OCI-LY1 (cell line): Measurements from ENCODE around the gene TGFBRAP1.

Source experiments
- H2AFZ ChIP-seq: fragments of 200-600 bp; sonication (generic), shearing (Covaris generic); 2 replicates; pipeline ENCODE4 v1.6.0; 2014; ENCODE audit warnings: antibody characterized with exemption, mild to moderate bottlenecking, low read length
- H3F3A ChIP-seq: fragments of 200-600 bp; sonication (generic), shearing (Covaris generic); 2 replicates; pipeline ENCODE4 v1.6.0; 2014; ENCODE audit warnings: mild to moderate bottlenecking, antibody characterized with exemption, low read length, moderate library complexity; ENCODE audit not compliant: insufficient read depth
- H3K27ac ChIP-seq: fragments of 200-600 bp; sonication (generic); 2 replicates; pipeline ENCODE4 v1.5.1; 2014; ENCODE audit warnings: low read length, mixed run types, mild to moderate bottlenecking, low read depth; ENCODE audit not compliant: poor library complexity, severe bottlenecking
- H3K27me3 ChIP-seq: fragments of 200-600 bp; sonication (generic); 2 replicates; pipeline ENCODE4 v1.6.0; 2014; ENCODE audit warnings: antibody characterized with exemption, mild to moderate bottlenecking, low read length, moderate library complexity; ENCODE audit not compliant: insufficient read depth
- H3K36me3 ChIP-seq: fragments of 200-600 bp; sonication (generic); 2 replicates; pipeline ENCODE4 v1.6.1; 2014; ENCODE audit warnings: mild to moderate bottlenecking, antibody characterized with exemption, low read length, moderate library complexity, mixed read lengths; ENCODE audit not compliant: insufficient read depth
- H3K4me1 ChIP-seq: fragments of 200-600 bp; sonication (generic); 2 replicates; pipeline ENCODE4 v1.5.1; 2014; ENCODE audit warnings: mild to moderate bottlenecking, low read length, moderate library complexity; ENCODE audit not compliant: insufficient read depth, severe bottlenecking
- H3K4me2 ChIP-seq: fragments of 200-600 bp; sonication (generic), shearing (Covaris generic); 2 replicates; pipeline ENCODE4 v1.6.1; 2014; ENCODE audit warnings: low read length
- H3K4me3 ChIP-seq: fragments of 200-600 bp; sonication (generic); 2 replicates; pipeline ENCODE4 v1.5.1; 2014; ENCODE audit warnings: low read length, low read depth, mild to moderate bottlenecking, mixed read lengths; ENCODE audit not compliant: poor library complexity, severe bottlenecking
- H3K79me2 ChIP-seq: fragments of 200-600 bp; shearing (Covaris generic); 2 replicates; pipeline ENCODE4 v1.6.1; 2016; ENCODE audit warnings: mixed run types, low read length, mixed read lengths; ENCODE audit not compliant: insufficient read depth
- H3K9ac ChIP-seq: fragments of 200-600 bp; sonication (generic), shearing (Covaris generic); 2 replicates; pipeline ENCODE4 v1.6.1; 2014; ENCODE audit warnings: mild to moderate bottlenecking, low read length, mixed read lengths
- H3K9me2 ChIP-seq: fragments of 200-600 bp; sonication (generic), shearing (Covaris generic); 2 replicates; pipeline ENCODE4 v1.6.1; 2014; ENCODE audit warnings: low read depth, mild to moderate bottlenecking, low read length, mixed read lengths
- H3K9me3 ChIP-seq: fragments of 200-600 bp; shearing (Covaris generic); 2 replicates; pipeline ENCODE4 v1.6.1; 2014; ENCODE audit warnings: low read length, mixed read lengths
- H4K20me1 ChIP-seq: fragments of 200-600 bp; sonication (generic), shearing (Covaris generic); 2 replicates; pipeline ENCODE4 v1.6.0; 2016; ENCODE audit warnings: mild to moderate bottlenecking, low read length; ENCODE audit not compliant: insufficient read depth
- CTCF ChIP-seq: fragments of 200-600 bp; sonication (generic), shearing (Covaris generic); IDR thresholded peaks from 2 replicates; pipeline ENCODE4 v1.5.1; 2017; ENCODE audit warnings: mild to moderate bottlenecking, antibody characterized with exemption, low read length, moderate library complexity, mixed read lengths
- EZH2 ChIP-seq: fragments of 200-600 bp; sonication (generic), shearing (Covaris generic); IDR thresholded peaks from 2 replicates; pipeline ENCODE4 v1.8.0; 2017; ENCODE audit warnings: borderline replicate concordance, mixed run types, mild to moderate bottlenecking, antibody characterized with exemption, low read length, moderate library complexity, mixed read lengths

Gene TGFBRAP1

DNA sequence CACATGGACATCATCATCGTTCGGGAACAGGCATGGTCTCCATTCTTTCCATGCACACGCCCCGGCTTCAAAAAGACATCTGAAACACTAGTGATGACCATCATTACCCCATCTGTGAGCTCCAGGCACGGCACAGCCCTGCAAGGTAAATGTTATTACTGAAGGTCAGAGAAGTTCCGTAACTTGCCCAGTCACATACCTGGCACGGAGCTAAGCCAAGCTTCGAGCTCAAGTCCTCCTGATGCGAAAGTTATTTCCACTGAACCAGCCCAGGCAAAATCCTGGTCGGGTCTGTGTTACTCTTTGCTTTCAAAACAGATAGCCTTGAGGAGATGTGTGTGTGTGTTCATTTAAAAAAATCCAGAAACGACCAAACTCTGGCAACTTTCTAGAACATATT is 46.5 kb upstream of the TGFBRAP1 start:
- no peaks in the 10 kb centered on the region for H3K9me3 ChIP-seq
- peaks cover 12% of the 10 kb centered on the region; the same call in 1 of the 2 replicates for H3K27me3 ChIP-seq
- H2AFZ ChIP-seq: no peak overlapping the region
- TF ChIP-seq CTCF (no peak), EZH2 (no peak)
- no peak overlapping the region for H3K4me2 ChIP-seq
- no peaks in the 10 kb centered on the region for H3F3A ChIP-seq
- H3K27ac ChIP-seq: no peak overlapping the region
- H3K79me2 ChIP-seq: no peaks in the 10 kb centered on the region
- H3K4me1 ChIP-seq: no peaks in the 10 kb centered on the region
- no peaks in the 10 kb centered on the region for H3K9me2 ChIP-seq
- H3K9ac ChIP-seq: no peak overlapping the region
- no peak overlapping the region for H3K4me3 ChIP-seq
- H3K36me3 ChIP-seq: no peaks in the 10 kb centered on the region
- H4K20me1 ChIP-seq: no peaks in the 10 kb centered on the region

DNA sequence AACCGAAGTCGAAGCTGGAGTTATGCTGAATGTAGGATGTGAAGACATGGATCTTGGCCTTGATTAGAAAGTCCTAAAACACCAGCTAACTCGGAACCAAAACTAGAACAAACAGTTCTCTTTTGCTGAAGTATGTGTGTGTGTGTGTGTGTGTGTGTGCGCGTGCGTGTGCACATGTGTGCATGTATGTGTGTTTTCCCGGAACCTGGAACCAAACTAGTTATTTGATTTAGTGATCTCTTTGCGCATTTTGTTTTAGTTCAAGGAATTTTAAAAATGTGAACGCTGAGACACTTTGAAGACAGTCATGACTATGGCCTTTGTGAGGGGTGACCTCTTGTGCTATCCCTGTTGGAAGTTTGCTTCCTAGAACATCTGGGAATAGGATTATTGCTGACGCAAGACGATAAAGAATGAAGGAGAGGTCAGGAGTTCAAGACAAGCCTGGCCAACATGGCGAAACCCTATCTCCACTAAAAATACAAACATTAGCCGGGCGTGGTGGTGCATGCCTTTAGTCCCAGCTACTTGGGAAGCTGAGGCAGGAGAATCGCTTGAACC is 45.5 kb upstream of the TGFBRAP1 start:
- Histone ChIP-seq H3K36me3 (no peaks in the 10 kb centered on the region), H3K27ac (no peak overlapping the region), H3K9me3 (no peaks in the 10 kb centered on the region), H3K4me3 (no peak overlapping the region), H4K20me1 (no peaks in the 10 kb centered on the region), H3K27me3 (0 out of 2 replicates have a peak, but pooled peaks cover 10% of the 10 kb centered on the region), H2AFZ (no peak overlapping the region), H3F3A (no peaks in the 10 kb centered on the region), H3K9me2 (no peaks in the 10 kb centered on the region), H3K4me1 (peaks cover 2% of the 10 kb centered on the region), H3K79me2 (no peaks in the 10 kb centered on the region), H3K4me2 (no peak overlapping the region), H3K9ac (no peak overlapping the region)
- TF ChIP-seq CTCF (no peak), EZH2 (no peak)

DNA sequence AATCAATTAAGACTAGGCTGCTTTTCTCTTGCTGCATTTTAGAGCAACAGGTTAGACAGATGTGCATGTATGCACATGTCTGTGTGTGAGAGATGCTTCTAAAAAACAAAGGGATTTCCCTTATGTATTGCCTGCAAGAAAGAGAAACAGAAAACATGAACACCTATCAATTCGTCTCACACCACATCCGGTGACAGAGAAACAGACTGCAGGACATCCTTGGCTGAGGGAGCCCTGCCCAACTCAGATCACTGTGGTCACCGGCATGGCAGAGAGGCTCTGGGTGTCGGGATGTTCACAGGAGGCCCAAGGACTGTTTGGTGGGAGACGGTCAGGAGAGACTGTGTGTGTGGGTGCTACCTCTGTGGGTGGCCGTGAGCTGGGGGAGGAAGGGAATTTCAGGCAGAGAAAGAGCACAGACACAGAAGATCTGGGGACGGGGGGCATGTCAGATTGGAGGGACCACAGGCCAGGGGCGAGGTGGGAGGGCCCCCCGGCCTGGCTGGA is 44.4 kb upstream of the TGFBRAP1 start:
- Histone ChIP-seq H3F3A (no peaks in the 10 kb centered on the region), H3K9me3 (no peaks in the 10 kb centered on the region)

More for the DNA sequence above, 44.4 kb upstream of the TGFBRAP1 start:
- Histone ChIP-seq H3K79me2 (no peaks in the 10 kb centered on the region), H3K9me2 (no peaks in the 10 kb centered on the region), H3K4me1 (peaks cover 4% of the 10 kb centered on the region), H3K4me3 (no peak overlapping the region), H3K36me3 (no peaks in the 10 kb centered on the region), H3K4me2 (no peak overlapping the region), H3K27me3 (0 out of 2 replicates have a peak, but pooled peaks cover 10% of the 10 kb centered on the region), H4K20me1 (no peaks in the 10 kb centered on the region), H3K9ac (no peak overlapping the region), H3K27ac (no peak overlapping the region), H2AFZ (no peak overlapping the region)
- TF ChIP-seq CTCF (no peak), EZH2 (no peak)
